Calu3 (cell line): ENCODE results near the gene ATP2B3. TPM values are rescaled to one million over a fixed set of nuclear protein-coding genes. Genes with fewer than 3 reads are reported as not detected.

Experiments
- BruUV-seq: library from RNA; stranded (reverse); fragments of 400-500 nt; replicated peaks from 2 replicates; lab custom pipeline; 2021; lab: Mats Ljungman, UMichigan
- CTCF ChIA-PET: fragments of 300-600 bp; sonication (Branson Sonifier 250); formaldehyde crosslinking; loops from one replicate; lab custom pipeline; 2022; ENCODE audit warnings: antibody characterized with exemption; lab: Charles Lee
- DNase-seq: peaks from one replicate; pipeline ENCODE4 v3.0.0; 2022
- H3K27ac Mint-ChIP-seq: one replicate; pipeline ENCODE4 v1.8.0; 2022; ENCODE audit warnings: mixed read lengths; ENCODE audit not compliant: unreplicated experiment
- H3K27me3 Mint-ChIP-seq: one replicate; pipeline ENCODE4 v1.8.0; 2022; ENCODE audit warnings: mixed read lengths; ENCODE audit not compliant: unreplicated experiment
- H3K36me3 Mint-ChIP-seq: one replicate; pipeline ENCODE4 v1.8.0; 2022; ENCODE audit warnings: mild to moderate bottlenecking, moderate library complexity, mixed read lengths; ENCODE audit not compliant: insufficient read depth, unreplicated experiment
- H3K4me1 Mint-ChIP-seq: one replicate; pipeline ENCODE4 v1.8.0; 2022; ENCODE audit warnings: mild to moderate bottlenecking, low read depth, mixed read lengths; ENCODE audit not compliant: unreplicated experiment
- H3K4me3 Mint-ChIP-seq: one replicate; pipeline ENCODE4 v1.8.0; 2022; ENCODE audit warnings: mild to moderate bottlenecking, low read depth, moderate library complexity, mixed read lengths; ENCODE audit not compliant: unreplicated experiment
- H3K9me3 Mint-ChIP-seq: one replicate; pipeline ENCODE4 v1.8.0; 2022; ENCODE audit warnings: low read depth, mixed read lengths; ENCODE audit not compliant: unreplicated experiment
- CTCF ChIP-seq: fragments of 200-600 bp; IDR thresholded peaks from one replicate; pipeline ENCODE4 v1.8.0; 2022; ENCODE audit warnings: antibody characterized with exemption; ENCODE audit not compliant: unreplicated experiment
- intact Hi-C: fragments of 100-400 bp; cut with micrococcal nuclease; formaldehyde crosslinking; loops from one replicate; pipeline ENCODE4 v1.10.0; 2022; ENCODE audit not compliant: unreplicated experiment
- total RNA-seq: library from RNA; stranded (reverse); gene quantifications from 2 replicates; pipeline ENCODE4 v1.2.3, GENCODE V29; 2022

Gene ATP2B3
- total RNA-seq, 1 experiment from 2014 or later, result not detected

DNA sequence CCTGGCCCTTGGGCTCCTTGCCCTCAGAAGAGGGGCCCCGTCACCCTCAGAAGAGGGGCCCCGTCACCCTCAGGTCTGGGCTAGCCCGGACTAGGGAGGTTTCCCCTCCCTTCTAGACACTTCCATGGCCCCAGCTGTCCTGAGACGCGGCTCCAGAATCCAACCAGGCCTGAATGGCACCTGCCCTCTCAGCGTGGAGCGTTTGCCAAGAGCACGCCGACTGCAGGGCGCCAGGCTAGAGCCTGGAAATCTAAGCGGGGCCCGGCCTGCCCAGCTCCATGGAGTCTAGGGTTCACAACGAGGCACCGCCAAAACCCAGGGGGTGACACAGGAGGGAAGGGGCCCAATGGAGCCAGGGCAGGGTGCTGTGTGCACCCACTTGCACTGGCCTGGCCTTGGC, 7.8 kb upstream of the ATP2B3 start:
- BruUV-seq, result no TSS peak
- no peak for DNase-seq
- intact Hi-C loops, result loop anchor here (5.0 to 10.0 kb wide), 2 partner anchors 475 to 552 kb away; no protein-coding TSS in a partner anchor
- no peaks in the 10 kb centered on the region for H3K4me1 Mint-ChIP-seq
- H3K36me3 Mint-ChIP-seq, result peaks cover 8% of the 10 kb centered on the region
- CTCF ChIA-PET, result no interaction called here
- no peaks in the 10 kb centered on the region for H3K9me3 Mint-ChIP-seq
- no peak overlapping the region for H3K4me3 Mint-ChIP-seq
- no peak for TF ChIP-seq CTCF
- no peak overlapping the region for H3K27ac Mint-ChIP-seq
- H3K27me3 Mint-ChIP-seq, result peaks cover 39% of the 10 kb centered on the region

GRCh38 chrX:153510383-153510782, 7.1 kb upstream of the ATP2B3 start:
- BruUV-seq, result no TSS peak
- no peak for TF ChIP-seq CTCF
- CTCF ChIA-PET, result no interaction called here
- Mint-ChIP-seq H3K4me3 (no peak overlapping the region), H3K9me3 (no peaks in the 10 kb centered on the region), H3K36me3 (peaks cover 5% of the 10 kb centered on the region), H3K4me1 (no peaks in the 10 kb centered on the region), H3K27me3 (peaks cover 35% of the 10 kb centered on the region), H3K27ac (no peak overlapping the region)
- intact Hi-C loops, result no loop called here
- no peak for DNase-seq

- peaks cover 5% of the 10 kb centered on the region for H3K36me3 Mint-ChIP-seq
- H3K4me3 Mint-ChIP-seq, result no peak overlapping the region
- H3K4me1 Mint-ChIP-seq, result no peaks in the 10 kb centered on the region
- H3K27me3 Mint-ChIP-seq, result peaks cover 41% of the 10 kb centered on the region
- no peak for DNase-seq
- no TSS peak for BruUV-seq
- H3K27ac Mint-ChIP-seq, result no peak overlapping the region
- intact Hi-C loops, result no loop called here
- TF ChIP-seq CTCF, result no peak
- no peaks in the 10 kb centered on the region for H3K9me3 Mint-ChIP-seq
- CTCF ChIA-PET, result no interaction called here
Observed at GRCh38 chrX:153511784-153512500, 5.5 kb upstream of the ATP2B3 start.

GRCh38 chrX:153512501-153512893, 4.9 kb upstream of the ATP2B3 start:
- intact Hi-C loops, result no loop called here
- TF ChIP-seq CTCF, result no peak
- no peak overlapping the region for H3K4me3 Mint-ChIP-seq
- CTCF ChIA-PET, result no interaction called here
- DNase-seq, result no peak
- H3K9me3 Mint-ChIP-seq, result no peaks in the 10 kb centered on the region
- H3K27me3 Mint-ChIP-seq, result peaks cover 35% of the 10 kb centered on the region
- H3K36me3 Mint-ChIP-seq, result peaks cover 2% of the 10 kb centered on the region
- no peak overlapping the region for H3K27ac Mint-ChIP-seq
- no peaks in the 10 kb centered on the region for H3K4me1 Mint-ChIP-seq
- BruUV-seq, result no TSS peak
